CD4-positive, CD25-positive, alpha-beta regulatory T cell (primary cell): ENCODE measurements around the gene PLCB4. TPM values are rescaled to one million over a fixed set of nuclear protein-coding genes. Genes with fewer than 3 reads are reported as not detected.

Experiments
- ATAC-seq, 2 donors: fragments of 150-1000 bp; cut with Tn5 transposase; one replicate each; pipeline ENCODE4 v1.10.0; 2021; ENCODE audit warnings: low read depth in 2 of 2, moderate number of reproducible peaks in 2 of 2, moderate library complexity in 1 of 2
- DNase-seq, 3 donors: peaks; one replicate each; pipeline versions ENCODE4 v3.0.0 to v3.0.0-alpha.2; 2012 to 2022; ENCODE audit warnings: mixed read lengths in 1 of 3
- H3K27ac ChIP-seq: one replicate; pipeline ENCODE4 v1.7.0; 2013; ENCODE audit warnings: mild to moderate bottlenecking, low read length; ENCODE audit not compliant: insufficient read depth, poor library complexity, severe bottlenecking
- H3K27me3 ChIP-seq: one replicate; pipeline ENCODE4 v1.7.0; 2013; ENCODE audit warnings: low read length; ENCODE audit not compliant: control insufficient read depth, insufficient read depth
- H3K36me3 ChIP-seq: one replicate; pipeline ENCODE4 v1.7.0; 2013; ENCODE audit warnings: mild to moderate bottlenecking, low read length, moderate library complexity; ENCODE audit not compliant: control insufficient read depth, insufficient read depth
- H3K4me1 ChIP-seq: 2 replicates; pipeline ENCODE4 v1.7.0; 2013; ENCODE audit warnings: mild to moderate bottlenecking, low read length; ENCODE audit not compliant: insufficient read depth, control insufficient read depth, poor library complexity, severe bottlenecking
- H3K4me3 ChIP-seq: one replicate; pipeline ENCODE4 v1.7.0; 2013; ENCODE audit warnings: low read depth, mild to moderate bottlenecking, low read length, moderate library complexity
- H3K9me3 ChIP-seq, 2 experiments: 1 replicate in 1 of 2; 2 replicates in 1 of 2; pipeline ENCODE4 v1.7.0; 2013; ENCODE audit warnings: low read length in 2 of 2, mild to moderate bottlenecking in 1 of 2, moderate library complexity in 1 of 2; ENCODE audit not compliant: control insufficient read depth in 2 of 2
- H3K27ac Mint-ChIP-seq, 3 donors: one replicate each; pipeline ENCODE4 v1.8.0; 2020 to 2022; ENCODE audit warnings: mild to moderate bottlenecking in 3 of 3, mixed read lengths in 3 of 3, moderate library complexity in 2 of 3
- H3K27me3 Mint-ChIP-seq: one replicate; pipeline ENCODE4 v1.8.0; 2022; ENCODE audit warnings: mild to moderate bottlenecking, mixed read lengths
- H3K36me3 Mint-ChIP-seq: one replicate; pipeline ENCODE4 v1.8.0; 2020; ENCODE audit warnings: mixed read lengths
- H3K4me1 Mint-ChIP-seq, 4 donors: one replicate each; pipeline ENCODE4 v1.8.0; 2020 to 2022; ENCODE audit warnings: mixed read lengths in 4 of 4, mild to moderate bottlenecking in 1 of 4
- H3K4me3 Mint-ChIP-seq, 4 donors: one replicate each; pipeline ENCODE4 v1.8.0; 2020 to 2022; ENCODE audit warnings: mild to moderate bottlenecking in 4 of 4, mixed read lengths in 4 of 4, moderate library complexity in 3 of 4
- H3K9me3 Mint-ChIP-seq, 7 donors: one replicate each; pipeline ENCODE4 v1.8.0; 2020 to 2022; ENCODE audit warnings: mixed read lengths in 7 of 7, mild to moderate bottlenecking in 3 of 7, moderate library complexity in 2 of 7
- polyA plus RNA-seq, 4 donors: library from polyadenylated mRNA; unstranded; fragments of 300-500 nt; fragmentation: Illumina TruSeq; gene quantifications; one replicate each; pipeline ENCODE4 v1.2.3, GENCODE V29; 2021
- total RNA-seq: library from RNA; stranded (reverse); gene quantifications from one replicate; pipeline ENCODE4 v1.2.3, GENCODE V29; 2022

Gene PLCB4
- total and polyA plus RNA-seq, 5 donors from 2014 or later = 0.94 TPM; not detected in 4

DNA sequence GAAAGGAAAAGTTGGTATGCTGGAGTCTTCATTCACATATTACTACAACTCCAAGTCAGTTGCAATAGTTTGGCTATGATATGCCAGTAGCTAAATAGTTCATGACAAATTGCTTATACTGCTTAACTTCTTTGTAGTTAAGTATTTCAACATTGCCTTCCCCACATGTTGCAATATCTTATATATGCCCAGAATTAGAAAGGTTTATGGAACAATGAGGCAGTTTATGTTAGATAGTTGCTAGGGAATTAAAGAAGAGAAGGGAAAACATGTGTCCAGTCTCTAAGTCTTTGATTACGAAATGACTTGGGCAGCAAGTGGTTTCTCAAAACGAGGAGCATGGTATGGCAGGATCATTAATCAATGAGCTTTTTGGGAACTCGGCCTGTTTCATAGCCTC is 145.8 kb downstream of the PLCB4 start:
- no peak overlapping the region for H3K27ac Mint-ChIP-seq
- H3K36me3 Mint-ChIP-seq = no peaks in the 10 kb centered on the region
- ATAC-seq = no peak
- Histone ChIP-seq H3K27me3 (no peaks in the 10 kb centered on the region), H3K9me3 (no peaks in the 10 kb centered on the region), H3K4me3 (no peak overlapping the region), H3K27ac (no peak overlapping the region), H3K36me3 (no peaks in the 10 kb centered on the region), H3K4me1 (no peaks in the 10 kb centered on the region)
- H3K4me3 Mint-ChIP-seq = no peak overlapping the region
- DNase-seq = no peak
- peaks cover 2 to 16% (median 6%) of the 10 kb centered on the region in 7 donors for H3K9me3 Mint-ChIP-seq
- H3K27me3 Mint-ChIP-seq = no peaks in the 10 kb centered on the region
- H3K4me1 Mint-ChIP-seq = no peaks in the 10 kb centered on the region

DNA sequence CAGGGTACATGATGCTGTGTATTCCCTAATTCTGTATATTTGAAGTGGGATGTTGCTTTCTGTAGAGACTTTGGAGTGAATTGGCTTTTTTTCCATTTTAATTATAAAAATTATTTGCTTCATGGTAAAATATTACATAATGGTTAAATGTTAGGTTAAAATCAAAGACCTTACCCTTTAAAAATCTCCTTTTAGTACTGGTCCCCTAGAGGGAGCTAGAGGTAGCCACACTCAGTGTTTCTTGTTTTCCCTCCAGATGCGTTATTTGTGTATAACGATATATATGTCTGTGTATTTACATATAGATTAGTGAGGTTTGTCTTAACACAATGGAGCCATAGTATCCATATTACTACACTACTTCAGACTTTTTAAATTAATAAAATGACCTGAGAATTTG is 146.7 kb downstream of the PLCB4 start:
- H3K27me3 ChIP-seq = no peaks in the 10 kb centered on the region
- Mint-ChIP-seq H3K9me3 (peaks cover under 1 to 12% (median 6%) of the 10 kb centered on the region in 7 donors), H3K27ac (no peak overlapping the region), H3K4me3 (no peak overlapping the region), H3K4me1 (no peaks in the 10 kb centered on the region), H3K27me3 (no peaks in the 10 kb centered on the region), H3K36me3 (no peaks in the 10 kb centered on the region)
- ATAC-seq = no peak
- no peaks in the 10 kb centered on the region for H3K4me1 ChIP-seq
- no peak for DNase-seq
- no peak overlapping the region for H3K4me3 ChIP-seq
- H3K36me3 ChIP-seq = no peaks in the 10 kb centered on the region
- no peaks in the 10 kb centered on the region for H3K9me3 ChIP-seq
- no peak overlapping the region for H3K27ac ChIP-seq

DNA sequence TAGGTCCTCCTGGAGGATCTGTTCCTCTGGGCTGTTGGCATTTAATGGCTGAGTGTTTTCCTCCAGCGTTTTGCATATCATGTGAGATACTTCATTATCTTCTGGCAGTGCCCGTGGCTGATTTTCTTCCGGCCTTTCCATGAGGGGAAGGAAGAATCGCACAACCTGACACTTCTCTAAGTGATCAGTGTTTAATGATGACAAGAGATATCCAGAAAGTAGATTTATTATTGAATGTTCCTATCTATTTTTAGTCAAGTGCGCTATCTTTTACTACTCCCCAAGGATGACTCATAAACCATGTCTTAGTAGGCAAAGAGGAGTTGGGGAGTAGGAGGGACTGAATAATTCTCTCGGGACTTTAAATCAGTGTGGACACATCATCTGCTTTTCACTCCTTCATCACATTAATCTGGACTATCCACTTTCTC is 149.7 kb downstream of the PLCB4 start:
- no peak for DNase-seq
- no peak overlapping the region for H3K4me3 Mint-ChIP-seq
- H3K9me3 Mint-ChIP-seq = peaks cover 0 to 17% (median 6%) of the 10 kb centered on the region in 7 donors
- no peak overlapping the region for H3K4me3 ChIP-seq
- H3K4me1 ChIP-seq = no peaks in the 10 kb centered on the region
- no peak for ATAC-seq
- H3K27ac Mint-ChIP-seq = no peak overlapping the region
- H3K36me3 ChIP-seq = no peaks in the 10 kb centered on the region
- H3K27me3 Mint-ChIP-seq = no peaks in the 10 kb centered on the region
- H3K9me3 ChIP-seq = no peaks in the 10 kb centered on the region
- no peak overlapping the region for H3K27ac ChIP-seq
- H3K36me3 Mint-ChIP-seq = no peaks in the 10 kb centered on the region
- no peaks in the 10 kb centered on the region for H3K4me1 Mint-ChIP-seq
- H3K27me3 ChIP-seq = no peaks in the 10 kb centered on the region

DNA sequence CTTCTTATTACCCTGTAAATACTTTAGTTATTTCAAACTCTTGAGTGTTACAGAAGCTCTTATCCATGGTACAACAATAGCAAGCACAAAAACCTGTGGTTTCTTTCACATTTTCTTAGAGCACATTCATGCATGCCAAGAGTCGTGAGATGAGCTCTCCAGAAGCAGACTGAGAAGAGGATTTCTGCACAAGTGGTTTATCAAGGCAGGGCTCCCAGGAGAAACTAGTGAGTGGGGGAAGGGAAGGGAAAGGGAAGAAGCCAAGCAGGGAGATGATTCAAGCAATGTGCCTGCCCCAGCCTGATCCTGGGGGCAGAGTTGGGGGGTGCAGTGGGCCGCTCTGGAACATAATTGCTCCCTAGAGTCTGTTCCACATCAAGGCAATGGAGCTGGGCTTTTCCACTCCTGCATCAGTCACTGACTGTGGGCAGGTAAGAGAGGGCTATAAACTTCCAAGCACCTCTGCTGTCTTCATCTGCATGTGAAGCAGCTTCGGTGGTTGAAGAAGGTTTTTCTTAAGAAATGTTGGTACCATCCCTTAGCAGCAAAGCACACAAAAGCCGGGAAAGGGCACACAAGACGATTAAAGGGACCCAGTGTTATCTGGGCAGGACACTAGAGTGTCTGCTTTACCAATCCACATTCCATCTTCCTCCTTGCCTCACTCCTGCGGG is 152.1 kb downstream of the PLCB4 start:
- Histone ChIP-seq H3K4me3 (no peak overlapping the region), H3K27me3 (no peaks in the 10 kb centered on the region), H3K9me3 (no peaks in the 10 kb centered on the region), H3K27ac (no peak overlapping the region), H3K36me3 (no peaks in the 10 kb centered on the region), H3K4me1 (no peaks in the 10 kb centered on the region)
- ATAC-seq (no peak), DNase-seq (no peak)
- peaks cover 0 to 13% (median 2%) of the 10 kb centered on the region in 7 donors for H3K9me3 Mint-ChIP-seq
- no peak overlapping the region for H3K27ac Mint-ChIP-seq
- no peaks in the 10 kb centered on the region for H3K4me1 Mint-ChIP-seq
- no peaks in the 10 kb centered on the region for H3K36me3 Mint-ChIP-seq
- no peaks in the 10 kb centered on the region for H3K27me3 Mint-ChIP-seq
- no peak overlapping the region for H3K4me3 Mint-ChIP-seq

DNA sequence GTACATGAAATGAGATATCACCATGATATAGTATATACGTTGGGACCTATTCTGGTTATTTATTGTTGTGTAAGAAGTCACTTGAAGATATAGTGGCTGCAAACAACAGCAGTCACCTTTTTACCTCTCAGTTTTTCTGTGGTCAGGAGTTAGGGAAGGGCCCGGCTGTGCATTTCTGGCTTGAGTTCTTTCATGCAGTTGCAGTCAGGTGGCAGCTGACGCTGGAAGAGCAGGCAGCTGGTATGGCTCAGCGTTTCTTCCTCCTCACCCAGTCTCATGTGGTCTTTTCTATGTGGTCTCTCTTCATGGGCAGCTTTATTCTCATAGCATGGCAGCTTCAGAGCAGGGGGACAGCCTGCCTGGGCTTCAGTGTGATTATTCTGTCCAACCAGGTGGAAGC is 154.4 kb downstream of the PLCB4 start:
- DNase-seq (no peak), ATAC-seq (no peak)
- Histone ChIP-seq H3K27ac (no peak overlapping the region), H3K9me3 (no peaks in the 10 kb centered on the region), H3K4me3 (no peak overlapping the region), H3K36me3 (no peaks in the 10 kb centered on the region), H3K27me3 (no peaks in the 10 kb centered on the region), H3K4me1 (no peaks in the 10 kb centered on the region)
- no peak overlapping the region for H3K4me3 Mint-ChIP-seq
- H3K9me3 Mint-ChIP-seq = peaks cover 0 to 13% (median 4%) of the 10 kb centered on the region in 7 donors
- H3K4me1 Mint-ChIP-seq = no peaks in the 10 kb centered on the region
- no peaks in the 10 kb centered on the region for H3K27me3 Mint-ChIP-seq
- H3K27ac Mint-ChIP-seq = no peak overlapping the region
- no peaks in the 10 kb centered on the region for H3K36me3 Mint-ChIP-seq

DNA sequence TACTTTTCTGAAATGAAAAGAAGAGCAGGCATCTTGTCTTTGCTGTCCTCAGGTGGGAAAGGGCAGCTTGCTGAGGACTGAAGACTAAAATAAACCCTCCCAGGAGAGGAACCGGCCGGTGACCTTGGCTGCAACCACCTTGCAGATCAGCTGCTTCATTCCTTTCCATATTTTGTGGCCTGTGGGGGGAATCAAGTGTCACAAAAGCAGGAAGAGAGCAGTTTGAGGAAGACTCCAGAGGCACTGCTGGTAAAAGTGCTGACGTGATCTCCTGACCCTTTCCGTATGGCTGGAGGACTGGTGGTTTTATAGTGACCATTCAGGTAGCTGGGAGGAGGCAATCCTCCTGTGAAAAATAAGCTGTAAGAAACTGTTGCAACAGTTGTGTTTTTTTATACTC is 157.0 kb downstream of the PLCB4 start:
- ATAC-seq (no peak), DNase-seq (no peak)
- H3K27me3 Mint-ChIP-seq = no peaks in the 10 kb centered on the region
- no peaks in the 10 kb centered on the region for H3K36me3 ChIP-seq
- no peaks in the 10 kb centered on the region for H3K9me3 ChIP-seq
- no peaks in the 10 kb centered on the region for H3K4me1 Mint-ChIP-seq
- H3K36me3 Mint-ChIP-seq = no peaks in the 10 kb centered on the region
- H3K4me1 ChIP-seq = no peaks in the 10 kb centered on the region
- no peak overlapping the region for H3K27ac ChIP-seq
- no peak overlapping the region for H3K4me3 ChIP-seq
- H3K27me3 ChIP-seq = no peaks in the 10 kb centered on the region
- H3K9me3 Mint-ChIP-seq = peaks cover 0 to 11% (median 3%) of the 10 kb centered on the region in 7 donors
- H3K4me3 Mint-ChIP-seq = no peak overlapping the region
- no peak overlapping the region for H3K27ac Mint-ChIP-seq

DNA sequence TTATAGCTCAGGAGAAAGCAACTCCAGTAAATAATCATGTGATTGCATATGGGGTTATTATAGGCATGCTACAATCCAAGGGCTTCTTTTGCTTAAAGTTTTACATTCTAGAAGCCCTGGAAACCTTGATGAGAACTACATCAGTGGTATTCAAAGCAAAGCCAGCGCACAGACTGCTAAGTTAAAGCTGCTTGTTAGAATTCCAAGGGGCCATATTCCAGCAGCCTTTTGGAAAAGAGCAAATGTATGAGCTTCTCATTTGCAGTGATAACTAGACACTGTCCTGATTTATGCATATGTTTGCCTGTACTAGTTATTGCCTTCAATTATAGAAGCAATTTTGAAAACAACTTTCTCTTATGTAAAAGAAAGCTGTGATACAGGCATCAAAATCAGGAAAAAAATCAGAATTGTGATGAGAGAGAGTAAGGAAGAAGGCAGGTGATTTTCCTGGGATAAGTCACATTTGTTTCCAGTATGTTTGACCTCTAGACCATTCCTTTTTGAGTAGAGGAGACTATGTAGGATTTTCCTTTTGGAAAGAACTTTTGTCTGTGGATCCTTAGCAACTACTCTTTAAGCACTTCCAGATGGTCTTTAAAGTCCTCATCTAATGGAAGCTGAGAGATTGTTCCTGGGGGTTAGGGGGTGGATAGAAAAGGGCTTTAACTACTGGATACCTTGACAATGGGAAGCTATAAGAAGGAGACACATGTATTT is 159.2 kb downstream of the PLCB4 start:
- no peaks in the 10 kb centered on the region for H3K4me1 ChIP-seq
- Mint-ChIP-seq H3K36me3 (no peaks in the 10 kb centered on the region), H3K4me1 (no peaks in the 10 kb centered on the region), H3K27ac (no peak overlapping the region), H3K27me3 (no peaks in the 10 kb centered on the region), H3K9me3 (peaks cover 0 to 8% (median 3%) of the 10 kb centered on the region in 7 donors), H3K4me3 (no peak overlapping the region)
- H3K4me3 ChIP-seq = no peak overlapping the region
- no peaks in the 10 kb centered on the region for H3K9me3 ChIP-seq
- DNase-seq (no peak), ATAC-seq (no peak)
- H3K27ac ChIP-seq = no peak overlapping the region
- H3K36me3 ChIP-seq = no peaks in the 10 kb centered on the region
- H3K27me3 ChIP-seq = no peaks in the 10 kb centered on the region
